ENCODE measurements around the gene MAP1B. TPM values are rescaled to one million over a fixed set of nuclear protein-coding genes. Genes with fewer than 3 reads are reported as not detected.

MAP1B gene
- total RNA-seq, 1 donor from 2014 or later, result 2,530 TPM

DNA sequence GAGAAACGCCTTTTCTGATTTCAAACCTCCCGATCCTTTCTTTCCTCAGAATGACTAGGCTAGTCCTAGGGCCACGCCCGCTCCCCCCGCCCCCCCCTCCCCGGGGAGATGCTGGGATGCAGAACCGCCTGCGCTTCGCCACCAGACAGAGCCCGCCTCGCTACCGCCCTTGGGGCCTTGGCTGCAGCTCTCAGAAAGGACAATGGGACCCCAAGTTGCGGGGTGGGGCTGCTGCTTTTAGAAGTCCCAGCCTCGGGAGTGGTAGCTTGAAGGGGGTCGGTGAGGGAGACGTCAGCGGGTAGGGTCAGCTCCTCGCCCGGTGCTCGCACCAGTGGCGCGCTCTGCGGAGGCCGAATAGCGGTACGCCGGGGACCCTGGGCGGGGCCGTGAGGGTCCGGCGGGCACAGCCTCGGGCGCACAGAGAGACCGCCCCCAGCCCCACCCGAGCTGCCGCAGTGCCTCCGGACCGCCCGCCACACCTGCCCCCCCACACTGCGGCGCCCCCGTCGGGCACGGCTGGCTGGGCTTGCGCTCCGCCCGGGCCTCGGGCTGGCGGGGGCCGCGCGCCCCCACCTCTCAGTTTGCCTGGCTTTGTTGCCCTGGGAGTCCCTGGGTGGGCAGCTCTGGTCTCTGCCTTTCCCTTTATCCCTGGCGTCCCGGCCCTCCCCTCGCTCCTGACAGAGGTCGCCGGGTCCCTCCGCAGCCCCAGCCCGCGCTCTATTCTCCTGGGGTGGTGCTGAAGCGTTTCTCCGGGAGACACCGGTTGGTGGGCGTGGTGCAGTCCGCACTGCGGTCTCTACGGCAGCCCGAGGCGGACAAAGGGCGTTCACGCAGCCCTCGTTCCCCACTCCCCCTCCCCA is 1.2 kb downstream of the MAP1B start:
- peaks cover 49% of the 10 kb centered on the region for H3K9me3 Mint-ChIP-seq (ENCODE audit: unreplicated experiment)
- peaks cover 17% of the 10 kb centered on the region for H3K4me1 Mint-ChIP-seq (ENCODE audit: low read depth, unreplicated experiment)
- peak; percentile 97 for DNase-seq
- TF ChIP-seq, protein P1, sequence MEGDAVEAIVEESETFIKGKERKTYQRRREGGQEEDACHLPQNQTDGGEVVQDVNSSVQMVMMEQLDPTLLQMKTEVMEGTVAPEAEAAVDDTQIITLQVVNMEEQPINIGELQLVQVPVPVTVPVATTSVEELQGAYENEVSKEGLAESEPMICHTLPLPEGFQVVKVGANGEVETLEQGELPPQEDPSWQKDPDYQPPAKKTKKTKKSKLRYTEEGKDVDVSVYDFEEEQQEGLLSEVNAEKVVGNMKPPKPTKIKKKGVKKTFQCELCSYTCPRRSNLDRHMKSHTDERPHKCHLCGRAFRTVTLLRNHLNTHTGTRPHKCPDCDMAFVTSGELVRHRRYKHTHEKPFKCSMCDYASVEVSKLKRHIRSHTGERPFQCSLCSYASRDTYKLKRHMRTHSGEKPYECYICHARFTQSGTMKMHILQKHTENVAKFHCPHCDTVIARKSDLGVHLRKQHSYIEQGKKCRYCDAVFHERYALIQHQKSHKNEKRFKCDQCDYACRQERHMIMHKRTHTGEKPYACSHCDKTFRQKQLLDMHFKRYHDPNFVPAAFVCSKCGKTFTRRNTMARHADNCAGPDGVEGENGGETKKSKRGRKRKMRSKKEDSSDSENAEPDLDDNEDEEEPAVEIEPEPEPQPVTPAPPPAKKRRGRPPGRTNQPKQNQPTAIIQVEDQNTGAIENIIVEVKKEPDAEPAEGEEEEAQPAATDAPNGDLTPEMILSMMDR (IDR thresholded peaks at IDR 0.05; ENCODE audit: partially characterized antibody, unreplicated experiment), result no peak
- peak overlapping the region; percentile 100 for H3K27ac Mint-ChIP-seq (ENCODE audit: unreplicated experiment)
- peaks cover 40% of the 10 kb centered on the region for H3K27me3 Mint-ChIP-seq (ENCODE audit: unreplicated experiment)
- H3K36me3 Mint-ChIP-seq (ENCODE audit: unreplicated experiment), result peaks cover 24% of the 10 kb centered on the region
- peak overlapping the region; percentile 94 for H3K4me3 Mint-ChIP-seq (ENCODE audit: unreplicated experiment)

DNA sequence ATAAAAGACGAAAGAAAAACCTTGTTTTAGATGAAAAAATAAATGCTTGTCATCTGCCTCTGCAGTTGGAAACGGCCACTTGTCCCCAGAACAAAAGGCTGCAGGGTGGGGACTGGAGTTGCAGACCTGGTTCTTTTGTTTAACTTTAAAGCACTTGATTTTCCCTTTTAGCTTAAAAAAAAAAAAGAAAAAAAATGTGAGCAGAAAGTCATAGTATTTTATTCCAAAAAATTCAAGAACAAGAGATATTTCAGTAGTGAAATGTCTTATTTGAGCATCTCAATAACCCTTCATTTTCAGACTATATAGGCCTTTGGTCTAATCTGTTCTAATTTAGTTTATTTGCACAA is 1.8 kb downstream of the MAP1B start:
- Mint-ChIP-seq H3K27me3 (ENCODE audit: unreplicated experiment) (peaks cover 40% of the 10 kb centered on the region), H3K4me1 (ENCODE audit: low read depth, unreplicated experiment) (peaks cover 23% of the 10 kb centered on the region), H3K4me3 (ENCODE audit: unreplicated experiment) (peak overlapping the region; percentile 94), H3K9me3 (ENCODE audit: unreplicated experiment) (peaks cover 50% of the 10 kb centered on the region), H3K36me3 (ENCODE audit: unreplicated experiment) (peaks cover 24% of the 10 kb centered on the region), H3K27ac (ENCODE audit: unreplicated experiment) (peak overlapping the region; percentile 100)
- TF ChIP-seq, protein P1 (IDR thresholded peaks at IDR 0.05; ENCODE audit: partially characterized antibody, unreplicated experiment), result no peak
- no peak for DNase-seq

DNA sequence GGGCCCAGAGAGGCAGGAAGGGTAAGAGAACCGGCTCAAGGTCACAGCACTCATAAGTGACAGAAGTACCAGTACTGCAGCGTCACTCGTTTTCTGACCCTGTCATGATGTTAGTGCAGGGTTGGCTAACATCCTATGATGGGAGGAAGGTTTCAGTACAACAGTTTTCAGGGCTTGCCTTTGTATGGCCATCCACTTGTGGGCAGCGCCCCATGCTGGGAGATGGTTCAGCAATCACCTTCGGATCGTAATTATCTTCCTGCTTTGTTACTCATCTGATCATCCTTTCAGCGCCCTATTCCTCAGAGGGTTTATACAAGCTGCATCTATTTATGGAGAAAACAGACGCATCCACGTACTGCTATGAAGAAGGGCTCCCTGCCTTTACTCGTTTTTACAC is 2.4 kb downstream of the MAP1B start:
- DNase-seq, result peak; percentile 50
- Mint-ChIP-seq H3K4me1 (ENCODE audit: low read depth, unreplicated experiment) (peaks cover 27% of the 10 kb centered on the region), H3K27ac (ENCODE audit: unreplicated experiment) (peak overlapping the region; percentile 100), H3K27me3 (ENCODE audit: unreplicated experiment) (peaks cover 40% of the 10 kb centered on the region), H3K4me3 (ENCODE audit: unreplicated experiment) (peak overlapping the region; percentile 94), H3K9me3 (ENCODE audit: unreplicated experiment) (peaks cover 51% of the 10 kb centered on the region), H3K36me3 (ENCODE audit: unreplicated experiment) (peaks cover 24% of the 10 kb centered on the region)
- TF ChIP-seq, protein P1 (IDR thresholded peaks at IDR 0.05; ENCODE audit: partially characterized antibody, unreplicated experiment), result no peak

DNA sequence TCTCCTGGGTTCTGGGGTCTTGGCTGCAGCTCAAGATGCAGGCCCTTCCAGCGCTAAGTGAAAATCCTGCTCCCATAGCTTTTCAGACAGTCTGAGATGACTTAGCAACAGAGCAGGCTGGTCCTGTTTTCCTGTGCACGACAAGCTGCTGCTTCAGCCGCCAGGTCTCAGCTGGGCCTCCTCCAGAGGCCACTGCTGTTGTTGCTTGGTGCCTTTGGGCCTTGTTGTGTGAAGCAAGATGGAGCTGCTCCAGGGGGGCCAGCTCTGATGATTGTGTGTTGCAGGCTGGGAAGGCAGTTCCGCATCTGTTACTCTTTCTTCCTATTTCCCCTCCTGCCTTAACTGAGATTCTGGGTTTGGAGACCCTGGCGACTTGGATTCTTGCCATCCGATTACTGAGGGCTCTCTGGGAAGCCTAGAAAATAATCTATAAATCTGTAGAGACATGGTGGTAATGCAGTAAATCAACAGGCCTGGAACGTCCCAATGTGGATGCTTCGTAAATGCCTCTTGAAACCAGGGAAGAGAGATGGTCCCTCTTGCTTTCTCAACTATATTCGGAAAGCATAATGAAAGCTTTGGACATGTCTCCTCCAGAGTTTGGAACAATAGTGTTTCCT is 3.2 kb downstream of the MAP1B start:
- H3K27me3 Mint-ChIP-seq (ENCODE audit: unreplicated experiment), result peaks cover 40% of the 10 kb centered on the region
- H3K27ac Mint-ChIP-seq (ENCODE audit: unreplicated experiment), result peak overlapping the region; percentile 100
- peaks cover 55% of the 10 kb centered on the region for H3K9me3 Mint-ChIP-seq (ENCODE audit: unreplicated experiment)
- peaks cover 34% of the 10 kb centered on the region for H3K4me1 Mint-ChIP-seq (ENCODE audit: low read depth, unreplicated experiment)
- peaks cover 24% of the 10 kb centered on the region for H3K36me3 Mint-ChIP-seq (ENCODE audit: unreplicated experiment)
- DNase-seq, result peak; percentile 68
- TF ChIP-seq, protein P1 (IDR thresholded peaks at IDR 0.05; ENCODE audit: partially characterized antibody, unreplicated experiment), result peak; percentile 1
- peak overlapping the region; percentile 94 for H3K4me3 Mint-ChIP-seq (ENCODE audit: unreplicated experiment)

DNA sequence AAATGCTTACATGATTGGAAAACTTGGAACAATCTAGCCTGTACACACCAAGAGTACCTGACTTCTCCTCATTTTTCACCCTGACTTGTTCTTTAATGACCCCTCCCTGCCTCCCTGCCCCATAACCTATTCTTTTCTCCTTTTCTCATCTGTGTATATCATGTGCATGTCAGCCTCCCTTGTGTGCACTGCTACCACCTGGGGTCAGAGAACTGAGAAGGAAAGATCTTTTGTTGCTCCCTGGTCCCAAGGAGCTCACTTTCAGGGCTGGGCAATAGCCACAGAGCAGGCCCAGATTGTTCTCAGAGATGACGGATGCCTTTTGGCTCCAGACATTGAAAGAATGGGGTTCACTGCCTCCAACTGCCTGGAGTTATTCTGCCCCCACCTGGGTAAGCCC is 5.1 kb downstream of the MAP1B start:
- H3K9me3 Mint-ChIP-seq (ENCODE audit: unreplicated experiment), result peaks cover 45% of the 10 kb centered on the region
- TF ChIP-seq, protein P1 (IDR thresholded peaks at IDR 0.05; ENCODE audit: partially characterized antibody, unreplicated experiment), result no peak
- H3K27ac Mint-ChIP-seq (ENCODE audit: unreplicated experiment), result peak overlapping the region; percentile 100
- no peak for DNase-seq
- H3K36me3 Mint-ChIP-seq (ENCODE audit: unreplicated experiment), result peaks cover 24% of the 10 kb centered on the region
- peaks cover 32% of the 10 kb centered on the region for H3K27me3 Mint-ChIP-seq (ENCODE audit: unreplicated experiment)
- peaks cover 37% of the 10 kb centered on the region for H3K4me1 Mint-ChIP-seq (ENCODE audit: low read depth, unreplicated experiment)
- peak overlapping the region; percentile 94 for H3K4me3 Mint-ChIP-seq (ENCODE audit: unreplicated experiment)
